HG02973 (cell line): Measurements from ENCODE around the gene LOXL4.
"Not testable (repeated sequence)": the region's sequence is repeated elsewhere in the genome, so short reads cannot be mapped to it uniquely, and the experiment has no call there.

Experiments used
- ATAC-seq: cut with Tn5 transposase; IDR thresholded peaks from one replicate; pipeline ENCODE4 v1.9.1; 2021; ENCODE audit warnings: moderate library complexity; ENCODE audit not compliant: unreplicated experiment

LOXL4 gene

DNA sequence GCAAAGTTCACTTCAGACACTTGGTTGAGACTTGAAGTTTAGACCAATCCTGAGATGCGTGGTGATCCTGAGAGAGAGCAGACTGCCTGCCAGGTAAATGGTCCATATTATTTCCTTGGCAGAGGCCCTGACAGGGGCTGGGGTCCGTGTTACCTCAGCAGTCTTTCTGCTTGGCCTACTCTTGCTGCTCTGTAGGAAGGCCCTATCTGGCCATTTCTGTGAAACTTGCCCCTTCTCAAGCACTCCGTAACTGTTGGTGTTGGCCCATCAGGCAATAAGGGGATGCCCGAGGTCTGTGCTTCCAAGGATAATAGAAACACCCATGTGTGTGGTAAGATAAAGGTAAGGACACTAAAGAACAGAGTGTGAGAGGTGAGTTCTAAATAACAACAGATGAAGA lies 20.0 kb downstream of the LOXL4 start:
- ATAC-seq = no peak

GRCh38 chr10:98246911-98247805 lies 20.8 kb downstream of the LOXL4 start:
- no peak for ATAC-seq

GRCh38 chr10:98244586-98244985 lies 23.4 kb downstream of the LOXL4 start:
- no peak for ATAC-seq

DNA sequence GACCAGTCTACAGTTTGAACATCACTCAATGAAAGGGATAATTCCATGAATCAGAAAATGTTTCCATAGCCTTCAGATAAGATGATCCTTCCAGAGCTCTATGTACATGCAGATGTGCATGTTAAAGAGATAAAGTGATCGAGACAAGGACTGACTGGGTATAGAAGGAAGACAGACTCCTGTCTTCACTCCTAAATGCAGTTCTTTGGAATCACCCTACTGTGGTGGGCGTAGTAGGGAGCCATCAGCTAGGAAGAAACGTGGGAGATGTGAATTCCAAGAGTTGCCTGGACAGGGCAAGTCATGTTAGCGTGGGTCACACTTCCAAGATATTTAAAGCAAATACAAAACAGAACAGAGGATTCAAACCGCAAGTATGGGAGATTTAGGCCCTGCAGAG lies 23.9 kb downstream of the LOXL4 start:
- ATAC-seq = no peak

- no peak for ATAC-seq
Measured at GRCh38 chr10:98242823-98243222, 25.2 kb downstream of the LOXL4 start.

GRCh38 chr10:98240524-98240923 lies 27.5 kb downstream of the LOXL4 start:
- ATAC-seq = no peak

GRCh38 chr10:98238391-98238790 lies 29.6 kb downstream of the LOXL4 start:
- no peak for ATAC-seq

DNA sequence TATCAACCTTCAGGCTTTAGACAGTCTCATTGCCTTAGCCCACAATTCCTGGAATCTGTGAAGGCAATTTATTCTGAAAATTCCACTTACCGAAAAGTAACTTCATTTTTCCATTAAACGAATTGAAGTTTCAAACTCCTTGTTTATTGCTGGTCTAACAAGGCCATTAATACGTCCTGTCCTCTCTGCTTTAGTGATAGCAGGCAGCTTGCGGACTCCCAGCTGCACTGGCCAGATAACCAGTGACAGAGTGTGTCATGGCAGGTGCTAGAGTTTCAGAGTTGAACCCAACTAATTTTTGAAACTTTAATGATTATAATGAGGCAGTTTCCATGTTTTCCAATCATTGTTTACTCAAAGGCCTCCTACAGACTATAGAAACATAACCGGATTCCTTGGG lies 31.1 kb downstream of the LOXL4 start:
- ATAC-seq = no peak

- no peak for ATAC-seq
Measured at GRCh38 chr10:98235846-98236245, 32.1 kb downstream of the LOXL4 start.

DNA sequence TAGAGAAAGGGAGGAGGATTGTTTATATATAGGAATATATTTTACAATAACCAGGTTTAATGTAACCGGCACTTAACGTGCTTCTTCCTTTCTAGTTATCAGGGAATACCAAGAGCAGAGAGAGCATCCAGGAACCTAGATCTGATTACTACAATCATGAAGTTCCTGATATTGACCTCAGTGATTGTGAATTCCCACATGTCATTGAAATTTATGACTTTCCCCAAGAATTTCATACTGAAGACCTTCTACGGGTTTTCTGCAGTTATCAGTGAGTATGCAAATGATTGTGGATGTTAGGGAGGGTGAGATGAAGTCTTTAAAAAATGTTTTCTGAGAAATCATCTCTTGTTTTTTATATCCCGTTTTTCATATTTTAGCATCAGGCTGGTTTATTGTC lies 36.6 kb downstream of the LOXL4 start:
- ATAC-seq = no peak

GRCh38 chr10:98228266-98228665 lies 39.7 kb downstream of the LOXL4 start:
- ATAC-seq = not testable (repeated sequence)

GRCh38 chr10:98227713-98228112 lies 40.3 kb downstream of the LOXL4 start:
- not testable (repeated sequence) for ATAC-seq

GRCh38 chr10:98226508-98227144 lies 41.4 kb downstream of the LOXL4 start:
- ATAC-seq = no peak

- ATAC-seq = no peak
Measured at GRCh38 chr10:98224996-98225395, 43.0 kb downstream of the LOXL4 start.

DNA sequence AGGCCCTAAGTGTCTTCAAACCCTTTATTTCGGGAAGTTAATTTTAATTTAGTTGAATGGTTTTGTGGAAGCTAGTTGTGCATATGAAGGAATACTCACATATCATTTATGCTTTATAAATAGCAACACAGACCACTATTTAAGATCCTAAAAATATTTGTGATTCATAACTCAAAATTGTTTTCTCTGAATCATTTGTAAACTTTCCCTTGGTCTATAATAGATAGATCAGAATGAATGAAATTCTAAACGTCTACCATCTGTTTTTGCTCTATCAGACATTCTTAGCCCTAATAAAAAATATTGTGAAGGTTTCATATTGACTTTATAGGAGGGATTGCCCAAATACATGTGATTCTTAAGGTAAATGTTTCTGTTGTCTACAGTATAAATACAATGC lies 43.5 kb downstream of the LOXL4 start:
- no peak for ATAC-seq

GRCh38 chr10:98223874-98224273 lies 44.1 kb downstream of the LOXL4 start:
- ATAC-seq = no peak

- no peak for ATAC-seq
Measured at GRCh38 chr10:98217801-98218200, 50.2 kb downstream of the LOXL4 start.

DNA sequence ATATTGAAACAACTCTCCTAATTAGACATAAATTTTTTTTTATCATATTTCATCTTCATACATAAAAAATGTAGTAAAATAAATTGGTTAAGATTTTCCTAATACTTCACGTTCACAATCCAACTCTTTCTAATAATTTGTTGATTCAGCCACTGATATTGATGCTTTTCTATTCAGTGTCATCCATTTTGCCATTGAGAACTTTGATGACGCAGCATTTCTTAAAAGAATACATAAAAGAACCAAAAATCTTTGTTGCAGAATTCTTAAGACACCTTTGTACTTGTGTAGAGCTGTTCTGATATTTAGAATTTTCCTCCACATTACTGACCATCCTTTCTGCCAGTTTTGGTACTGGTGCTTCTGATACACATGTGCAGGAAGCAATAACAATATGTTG lies 52.6 kb downstream of the LOXL4 start:
- ATAC-seq = no peak

DNA sequence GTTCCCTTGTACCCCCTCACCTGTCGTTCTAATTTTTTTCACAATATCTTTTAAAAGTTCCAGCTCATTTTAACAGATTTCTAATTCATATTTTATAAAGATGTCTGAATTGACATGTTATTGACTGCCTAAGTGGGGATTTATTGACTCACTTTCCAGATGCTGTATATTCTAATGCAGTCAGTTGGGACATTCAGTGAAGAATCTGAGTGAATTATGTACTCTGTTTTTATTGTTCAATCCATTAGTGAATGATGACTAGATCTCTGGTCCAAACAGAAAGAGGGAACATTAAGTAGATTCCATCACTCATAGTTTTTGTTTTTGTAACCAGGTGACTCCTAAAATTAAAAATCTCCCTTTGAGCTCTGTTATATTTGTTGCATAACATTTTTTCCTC lies 54.3 kb downstream of the LOXL4 start:
- ATAC-seq = no peak

DNA sequence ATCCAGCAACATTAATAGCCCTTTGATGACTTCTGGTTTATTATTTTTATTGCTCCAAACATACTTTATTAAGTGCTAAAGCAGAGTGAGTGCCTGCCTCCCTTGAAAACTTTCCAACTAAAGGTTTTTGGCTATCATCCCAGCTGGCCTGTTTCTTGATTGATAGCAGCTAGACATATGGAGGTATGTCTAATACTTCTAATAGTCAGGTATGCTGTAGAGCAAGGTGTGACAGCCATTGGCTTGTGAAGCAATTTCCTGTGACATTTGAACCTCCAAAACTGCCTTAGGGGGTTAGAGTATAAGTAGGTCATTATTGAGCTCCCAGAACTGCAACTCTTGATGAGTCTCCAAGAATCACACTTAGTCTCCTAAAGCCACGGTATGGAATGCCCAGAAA lies 55.8 kb downstream of the LOXL4 start:
- no peak for ATAC-seq

DNA sequence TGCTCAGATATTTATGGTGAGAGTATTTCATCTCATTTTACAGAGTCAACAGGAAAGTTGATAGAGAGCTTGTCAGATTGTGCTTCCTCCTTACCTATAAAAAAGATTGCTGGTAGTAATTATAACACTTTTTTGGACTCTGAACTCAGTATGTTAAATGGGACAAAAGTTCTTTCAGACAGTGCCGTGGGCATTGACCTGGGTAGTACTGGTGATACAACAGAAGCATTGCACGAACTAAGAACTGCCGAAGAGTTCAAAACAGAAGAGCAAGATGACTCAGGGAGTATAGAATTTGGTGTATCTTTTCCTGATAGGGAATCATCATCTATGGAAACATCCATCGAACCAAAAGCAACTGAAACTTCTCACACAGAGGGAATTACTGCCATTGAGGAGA lies 58.6 kb downstream of the LOXL4 start:
- ATAC-seq = no peak

DNA sequence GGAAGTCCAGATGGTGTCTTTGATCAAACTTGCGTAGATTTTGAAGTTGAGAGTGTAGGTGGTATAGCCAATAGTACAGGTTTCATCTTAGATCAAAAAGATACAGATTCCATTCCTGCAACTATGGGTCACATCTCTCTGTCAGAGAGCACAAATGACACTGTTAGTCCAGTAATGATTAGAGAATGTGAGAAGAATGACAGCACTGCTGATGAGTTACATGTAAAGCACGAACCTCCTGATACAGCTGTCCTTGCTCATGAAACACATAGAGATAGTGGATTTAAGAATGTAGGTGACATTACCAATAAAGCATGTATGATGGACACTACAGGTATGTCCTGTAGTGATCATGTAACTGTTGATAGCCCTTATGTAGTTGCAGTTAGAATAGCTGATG lies 59.1 kb downstream of the LOXL4 start:
- ATAC-seq = no peak
